Measurements from ENCODE around the gene PDE6G.
"Not testable (repeated sequence)": the region's sequence is repeated elsewhere in the genome, so short reads cannot be mapped to it uniquely, and the experiment has no call there.

The PDE6G gene

DNA sequence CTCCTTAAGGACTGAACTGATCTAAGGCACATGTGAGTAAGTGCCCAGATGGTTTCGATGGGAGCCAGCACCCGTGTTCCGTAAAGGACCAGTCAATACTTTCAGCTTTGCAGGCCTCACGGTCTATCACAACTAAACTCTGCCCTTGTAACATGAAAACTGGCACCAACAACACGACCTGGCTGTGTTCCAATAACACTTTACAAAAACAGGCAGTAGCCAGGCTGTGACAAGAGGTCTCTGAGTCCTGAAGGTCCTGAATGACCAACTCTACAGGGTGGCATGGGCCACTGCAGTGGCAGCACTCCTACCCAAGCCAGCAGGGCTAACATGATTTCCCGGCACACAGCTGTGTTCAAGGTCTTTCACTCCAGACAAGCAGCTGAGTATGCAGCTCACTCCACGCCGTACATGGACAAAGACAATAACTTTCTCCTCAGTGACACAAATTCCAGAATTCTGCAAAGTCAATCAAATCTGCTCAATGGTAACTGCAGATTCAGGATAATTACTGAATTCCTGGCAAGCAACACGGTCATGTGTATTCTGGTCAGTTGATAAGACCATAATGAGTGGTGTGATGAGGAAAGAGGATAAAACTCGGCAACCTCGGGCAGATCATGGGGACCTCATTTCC, 34.7 kb downstream of the PDE6G start:
- no peak for DNase-seq

DNA sequence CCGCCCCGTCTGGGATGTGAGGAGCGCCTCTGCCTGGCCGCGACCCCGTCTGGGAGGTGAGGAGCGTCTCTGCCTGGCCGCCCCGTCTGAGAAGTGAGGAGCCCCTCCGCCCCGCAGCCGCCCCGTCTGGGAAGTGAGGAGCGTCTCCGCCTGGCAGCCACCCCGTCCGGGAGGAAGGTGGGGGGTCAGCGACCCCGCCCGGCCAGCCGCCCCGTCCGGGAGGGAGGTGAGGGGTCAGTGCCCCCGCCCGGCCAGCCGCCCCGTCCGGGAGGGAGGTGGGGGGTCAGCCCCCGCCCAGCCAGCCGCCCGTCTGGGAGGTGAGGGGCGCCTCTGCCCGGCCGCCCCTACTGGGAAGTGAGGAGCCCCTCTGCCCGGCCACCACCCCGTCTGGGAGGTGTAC, 38.0 kb downstream of the PDE6G start:
- not testable (repeated sequence) for DNase-seq

DNA sequence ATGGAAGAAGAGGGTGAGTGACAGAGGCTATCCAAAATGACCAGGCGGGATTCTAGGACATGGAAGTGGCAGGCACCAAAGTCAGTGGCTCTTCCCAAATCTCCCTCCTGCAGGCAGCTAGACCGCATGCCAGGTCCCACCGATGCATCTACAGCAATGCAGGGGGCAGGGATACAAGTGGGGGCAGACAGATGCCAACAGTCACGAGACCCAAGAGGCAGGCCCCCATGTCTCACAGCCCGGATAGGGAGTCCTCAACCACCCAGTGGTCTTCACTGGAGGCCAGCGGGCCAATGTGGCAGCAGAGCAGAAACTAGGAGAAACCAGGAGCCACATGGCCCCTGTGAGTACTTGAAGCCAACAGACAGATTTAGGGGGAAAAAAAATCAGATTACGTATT, 39.5 kb downstream of the PDE6G start:
- no peak for DNase-seq

DNA sequence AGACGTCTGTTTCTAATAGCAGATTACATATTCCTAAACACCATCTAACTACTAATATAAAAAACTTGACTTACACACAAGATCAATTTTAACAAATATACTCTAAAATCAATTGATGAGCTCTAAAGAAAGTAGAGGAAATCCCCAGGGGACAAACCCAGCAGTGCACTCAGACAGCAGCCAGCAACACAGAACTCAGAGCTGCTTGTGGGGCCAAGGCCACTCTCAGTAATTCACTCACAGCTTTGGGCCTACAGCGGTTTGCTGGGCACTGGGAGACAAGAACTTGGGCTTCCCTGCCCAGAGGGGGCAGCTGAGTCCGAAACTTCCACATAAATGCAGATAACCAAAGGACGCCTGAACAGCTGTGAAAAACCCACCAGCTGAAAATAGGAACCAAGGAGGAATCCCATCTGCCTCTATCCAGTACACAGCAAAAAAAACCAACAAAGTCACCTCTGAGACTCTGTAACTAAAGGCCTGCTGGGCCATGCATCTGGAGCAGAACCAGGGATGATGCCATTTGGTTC, 40.9 kb downstream of the PDE6G start:
- no peak for DNase-seq

DNA sequence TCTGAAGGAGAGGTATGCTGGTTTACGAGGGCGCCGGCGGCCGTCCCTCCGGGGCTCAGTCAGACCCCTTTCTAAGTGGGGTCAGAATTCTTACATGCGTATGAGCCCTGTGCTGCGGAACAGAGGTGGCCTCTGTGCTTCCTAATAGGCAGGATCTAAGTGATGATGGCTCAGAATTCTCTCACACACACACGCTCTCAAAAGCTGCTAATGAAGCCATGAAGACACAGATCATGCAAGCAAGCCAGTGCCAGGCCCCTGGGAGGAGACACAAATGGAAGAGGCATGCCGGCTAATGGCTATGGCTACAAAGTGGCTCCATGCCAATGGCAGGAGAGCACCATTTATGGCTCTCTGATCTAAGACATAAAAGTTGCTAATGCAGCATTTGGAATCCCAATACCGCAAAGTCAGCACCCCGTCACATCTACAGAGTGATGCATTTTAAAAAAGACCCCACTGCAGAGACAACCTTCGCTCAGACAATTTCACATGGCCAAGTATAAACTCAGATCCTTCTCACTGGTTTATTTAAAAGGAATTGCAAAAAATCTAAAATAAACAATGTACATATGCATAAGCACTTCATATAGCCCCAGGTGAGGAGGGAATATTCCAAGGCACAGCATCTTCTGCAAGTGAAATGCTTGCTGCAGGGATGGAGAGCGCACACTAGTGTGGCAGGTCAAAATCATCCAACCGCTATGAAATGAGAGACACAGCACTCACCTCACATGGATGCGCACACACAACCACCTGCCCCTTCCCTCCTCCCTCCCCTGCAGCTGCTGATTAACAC, 44.0 kb downstream of the PDE6G start:
- no peak for DNase-seq

DNA sequence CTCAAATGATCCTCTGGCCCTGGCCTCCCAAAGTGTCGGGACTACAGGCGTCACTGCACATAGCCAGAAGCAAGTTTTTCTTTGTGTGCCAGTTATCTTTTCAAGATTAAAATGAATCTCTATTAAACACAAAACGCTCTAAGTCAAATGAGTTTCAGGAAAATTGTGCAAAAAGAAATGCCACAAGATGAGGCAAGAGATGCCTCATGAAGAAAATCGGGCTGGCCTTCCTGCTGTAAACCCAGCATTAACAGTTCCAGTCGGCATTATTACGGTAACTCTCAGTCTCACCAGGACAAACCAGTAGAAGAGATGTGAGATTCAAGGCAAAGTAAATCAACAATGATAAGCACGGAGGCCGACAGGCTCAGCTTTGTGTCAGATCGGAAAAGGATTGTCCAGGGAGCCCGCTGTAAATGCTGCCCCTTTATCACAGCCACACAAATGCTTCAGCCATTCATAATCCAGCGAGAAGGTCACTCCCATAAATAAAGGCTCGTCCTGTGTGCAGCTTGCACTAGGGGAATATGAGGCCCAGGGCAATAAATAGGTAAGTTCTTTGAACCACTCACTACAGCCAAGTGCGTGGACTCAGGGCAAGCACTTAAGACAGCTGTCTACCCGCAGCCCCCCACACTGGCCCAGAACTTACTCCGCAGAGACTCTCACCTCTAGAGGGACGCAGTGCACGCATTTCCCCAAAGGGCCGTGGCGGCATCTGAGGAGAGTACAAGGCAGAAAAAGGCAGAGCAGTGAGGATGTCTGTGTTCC, 46.6 kb downstream of the PDE6G start:
- DNase-seq = no peak

DNA sequence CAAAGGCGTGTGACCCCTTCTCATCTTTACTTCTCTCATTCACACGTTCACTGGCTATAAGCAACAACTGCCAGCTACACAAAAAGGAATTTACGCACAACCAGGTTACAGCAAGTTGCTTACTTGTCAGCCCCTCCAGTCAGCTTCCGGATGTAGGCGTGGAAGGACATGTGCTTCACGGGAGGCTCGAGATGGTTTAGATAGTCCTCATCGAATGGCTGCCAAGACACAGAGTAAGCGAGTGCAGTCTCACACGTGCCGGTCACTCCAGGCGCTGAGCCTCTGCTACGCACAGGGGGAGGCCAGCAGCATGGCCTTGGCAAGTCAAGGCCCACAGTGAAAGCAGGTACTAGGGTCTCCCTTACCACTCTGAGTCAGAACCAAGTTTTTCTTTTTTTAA, 47.7 kb downstream of the PDE6G start:
- DNase-seq = no peak

DNA sequence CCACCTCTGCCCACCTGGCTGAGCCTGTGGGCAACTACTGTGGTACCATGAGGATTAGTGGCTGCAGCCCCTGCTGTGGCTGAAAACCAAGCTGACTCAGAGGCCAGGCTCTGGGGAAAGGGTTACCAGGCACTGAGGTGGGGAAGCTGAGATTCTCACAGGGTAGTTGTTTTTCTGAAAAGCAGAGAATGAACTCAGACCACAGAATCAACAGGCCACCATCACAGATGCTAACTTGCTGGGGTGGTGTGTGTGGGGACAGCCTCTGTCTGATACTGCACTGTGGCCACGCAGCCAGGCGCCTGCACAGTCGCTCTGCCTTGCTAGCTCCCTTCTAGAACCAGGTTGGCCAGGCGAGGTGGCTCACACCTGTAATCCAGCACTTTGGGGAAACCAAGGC, 48.3 kb downstream of the PDE6G start:
- no peak for DNase-seq

DNA sequence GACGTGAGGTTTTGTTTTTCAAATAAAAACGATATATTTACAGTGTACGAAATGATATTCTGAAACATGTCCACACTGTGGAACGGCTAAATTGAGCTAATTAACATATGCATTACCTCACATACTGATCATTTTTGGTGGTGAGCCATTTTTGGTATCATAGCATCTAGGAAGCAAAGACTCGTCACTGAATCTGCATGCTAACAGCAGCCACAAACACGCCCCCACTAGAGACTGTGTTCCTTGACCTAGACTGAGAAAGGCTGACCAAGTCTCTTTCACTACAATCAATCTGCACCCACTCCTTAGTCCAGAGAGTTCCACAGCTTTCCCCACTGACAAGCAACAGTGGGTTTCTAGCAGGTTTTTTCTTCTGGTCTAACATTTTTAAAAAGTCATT, 48.9 kb downstream of the PDE6G start:
- DNase-seq = no peak

DNA sequence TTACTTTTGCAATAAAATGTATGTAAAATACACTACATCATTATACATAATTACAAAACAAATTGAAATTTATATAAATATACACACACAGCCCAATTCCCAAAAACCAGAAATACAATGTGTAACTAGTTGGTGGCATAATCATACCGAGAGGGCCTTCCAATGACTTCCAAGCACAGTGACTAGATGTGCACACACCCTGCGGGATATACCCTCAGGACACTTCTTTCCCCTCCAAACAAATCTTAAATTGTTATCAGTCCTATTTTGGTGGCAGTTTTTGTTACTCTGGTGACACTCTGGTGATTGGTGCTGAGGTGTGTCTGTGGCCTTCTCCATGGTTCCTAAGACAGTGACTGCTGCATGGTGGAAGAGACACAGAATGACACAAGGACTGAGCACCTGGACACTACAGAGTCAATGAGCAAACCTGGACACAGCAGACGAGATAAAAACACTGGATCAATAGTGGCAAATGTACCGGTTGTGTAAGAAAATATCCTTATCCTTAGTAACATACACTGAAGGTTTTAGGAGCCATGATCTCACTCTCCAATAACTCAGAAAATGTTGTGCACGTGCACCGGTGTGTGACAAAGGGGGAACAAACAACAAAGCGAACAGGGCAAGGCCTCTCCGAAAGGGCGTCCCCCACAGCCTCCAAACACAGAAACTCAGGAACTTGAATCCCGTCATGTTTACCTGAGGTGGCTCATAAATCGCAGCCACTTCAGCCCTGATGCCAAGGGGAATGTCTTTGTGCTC, 52.3 kb downstream of the PDE6G start:
- no peak for DNase-seq

DNA sequence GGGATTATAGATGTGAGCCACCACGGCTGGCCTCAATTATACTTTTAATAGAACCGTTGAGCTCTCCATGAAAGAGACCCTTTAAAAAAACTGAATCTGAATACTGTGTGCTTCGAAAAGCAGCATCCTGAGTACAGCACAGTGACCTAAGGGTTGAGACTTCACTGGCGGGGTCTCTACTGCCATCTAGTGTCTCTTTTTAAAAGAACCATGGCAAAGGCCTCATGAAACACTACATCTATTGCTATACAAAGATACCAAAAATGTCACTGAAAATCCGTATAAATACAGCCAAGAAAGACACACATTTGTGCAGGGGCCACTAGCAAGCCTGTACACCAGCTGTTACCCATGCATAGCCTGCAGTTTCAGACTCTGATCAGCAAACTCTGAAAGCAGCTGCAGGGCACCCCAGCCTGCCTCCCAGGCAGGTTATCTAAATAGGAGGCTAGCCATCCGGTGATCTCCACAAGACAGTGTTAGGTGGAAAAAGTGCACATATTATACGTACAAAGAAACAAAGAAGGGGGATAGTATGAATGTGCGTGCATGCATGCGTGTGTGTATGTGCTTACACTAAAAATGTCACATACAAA, 54.7 kb downstream of the PDE6G start:
- peak; percentile 81 for DNase-seq

Measured in fibroblast of upper back skin (primary cell).